ENCODE data around the gene TOR1AIP2. TPM values are rescaled to one million over a fixed set of nuclear protein-coding genes. Genes with fewer than 3 reads are reported as not detected.

TOR1AIP2 gene
- total and polyA plus RNA-seq, 10 of the 15 experiments (the other 5 are each of a cell fraction or from before 2014, with no cell fraction given) = 5.3 to 38.9 (median 15.4) TPM

DNA sequence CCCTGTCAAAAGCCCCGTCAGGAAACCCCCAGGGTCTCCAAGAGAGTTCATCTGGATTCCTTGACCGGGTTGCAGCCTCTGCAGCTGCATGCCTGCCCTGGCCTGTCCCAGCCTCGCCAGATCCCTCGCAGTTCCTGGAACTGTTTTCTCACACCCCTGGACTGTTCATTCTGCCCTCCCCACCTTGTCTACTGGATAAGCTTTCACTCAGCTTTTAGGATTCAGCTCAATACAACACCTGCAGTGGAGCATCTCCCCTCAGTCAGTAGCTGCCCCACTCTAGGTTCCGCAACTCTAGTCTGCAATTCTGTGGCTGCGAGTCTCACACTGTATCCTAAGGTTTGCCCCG, 67.3 kb downstream of the TOR1AIP2 start:
- TF ChIP-seq SMARCA5 (IDR thresholded peaks at IDR 0.05) = no peak
- no peak for TF ChIP-seq ZNF24 (IDR thresholded peaks at IDR 0.05)
- SMC1A ChIA-PET (ENCODE audit: uncharacterized antibody, unreplicated experiment) = interaction anchor here (0.9 to 10.8 kb wide), 21 partner anchors 8 to 689 kb away, joined by 3 to 295 read pairs (median 5); no protein-coding TSS in a partner anchor
- Histone ChIP-seq H2AFZ (ENCODE audit: control insufficient read depth, low read depth, low read length) (no peak overlapping the region), H3K4me1 (ENCODE audit: control insufficient read depth, insufficient read depth, low read length) (peaks cover 7% of the 10 kb centered on the region), H4K20me1 (ENCODE audit: control insufficient read depth, insufficient read depth) (no peaks in the 10 kb centered on the region), H3K4me3 (no peak overlapping the region), H3K9me3 (replicated peaks; ENCODE audit: control insufficient read depth, insufficient read depth, low read length) (no peaks in the 10 kb centered on the region), H3K9ac (ENCODE audit: control insufficient read depth, insufficient read depth, low read length) (no peak overlapping the region), H3K27ac (ENCODE audit: control insufficient read depth, insufficient read depth) (no peak overlapping the region), H3K79me2 (ENCODE audit: control insufficient read depth, insufficient read depth, low read length) (no peaks in the 10 kb centered on the region), H3K4me2 (ENCODE audit: control insufficient read depth, insufficient read depth) (no peak overlapping the region), H3K27me3 (replicated peaks in 1 of 2; ENCODE audit: control insufficient read depth in 2 of 2, insufficient read depth in 2 of 2, low read length in 1 of 2) (peaks cover 0 to 5% of the 10 kb centered on the region in 2 experiments; a peak in 2 of 4 replicates), H3K36me3 (ENCODE audit: control insufficient read depth in 2 of 2, insufficient read depth in 2 of 2, low read length in 1 of 2) (no peaks in the 10 kb centered on the region)
- WGBS (ENCODE audit: insufficient coverage, insufficient replicate concordance, low lambda C conversion rate, missing lambda C conversion rate) = 33% methylated on average over 7 of the region's 7 CpGs
- DNase-seq (ENCODE audit: low read depth, low spot score) (no peak), FAIRE-seq (no peak), ATAC-seq (no peak)
- in situ Hi-C loops (cut with MboI) (loop anchor here (25.0 kb wide), 1 partner anchor 723 kb away; the partner anchor contains the start of gene TOR3A), intact Hi-C loops (cut with micrococcal nuclease; ENCODE audit: unreplicated experiment) (loop anchor here (1.0 kb wide), 1 partner anchor 104 kb away; no protein-coding TSS in a partner anchor)
- RAD21 ChIA-PET (ENCODE audit: unreplicated experiment) = interaction anchor here (0.7 to 13.1 kb wide), 19 partner anchors 9 to 734 kb away, joined by 3 to 474 read pairs (median 4); no protein-coding TSS in a partner anchor
- POLR2A ChIA-PET = interaction anchor here (1.4 kb wide), 1 partner anchor 104 kb away, joined by 4 read pairs; no protein-coding TSS in a partner anchor
- CTCF ChIA-PET = interaction anchor here (0.6 to 19.2 kb wide), 51 partner anchors 11 to 1278 kb away, joined by 3 to 938 read pairs (median 4); no protein-coding TSS in a partner anchor
- no TSS peak for BruUV-seq (replicated peaks)

- SMC1A ChIA-PET (ENCODE audit: uncharacterized antibody, unreplicated experiment) = interaction anchor here (0.6 to 10.8 kb wide), 27 partner anchors 8 to 731 kb away, joined by 3 to 295 read pairs (median 4); no protein-coding TSS in a partner anchor
- H3K36me3 ChIP-seq (ENCODE audit: control insufficient read depth in 2 of 2, insufficient read depth in 2 of 2, low read length in 1 of 2) = no peaks in the 10 kb centered on the region
- WGBS (ENCODE audit: insufficient coverage, insufficient replicate concordance, low lambda C conversion rate, missing lambda C conversion rate) = 30% methylated on average over 14 of the region's 14 CpGs
- FAIRE-seq (peak; percentile 93), ATAC-seq (peak; percentile 75), DNase-seq (ENCODE audit: low read depth, low spot score) (peak; percentile 26)
- POLR2A ChIA-PET = interaction anchor here (1.4 kb wide), 1 partner anchor 104 kb away, joined by 4 read pairs; no protein-coding TSS in a partner anchor
- no peak overlapping the region for H3K4me3 ChIP-seq
- H4K20me1 ChIP-seq (ENCODE audit: control insufficient read depth, insufficient read depth) = no peaks in the 10 kb centered on the region
- no peak overlapping the region for H3K9ac ChIP-seq (ENCODE audit: control insufficient read depth, insufficient read depth, low read length)
- no TSS peak for BruUV-seq (replicated peaks)
- H3K4me1 ChIP-seq (ENCODE audit: control insufficient read depth, insufficient read depth, low read length) = peaks cover 3% of the 10 kb centered on the region; the same call in 1 of the 2 replicates
- H3K79me2 ChIP-seq (ENCODE audit: control insufficient read depth, insufficient read depth, low read length) = no peaks in the 10 kb centered on the region
- intact Hi-C loops (cut with micrococcal nuclease; ENCODE audit: unreplicated experiment) = loop anchor here (1.0 kb wide), 1 partner anchor 103 kb away; no protein-coding TSS in a partner anchor
- no peak overlapping the region for H3K27ac ChIP-seq (ENCODE audit: control insufficient read depth, insufficient read depth)
- no peak overlapping the region for H3K4me2 ChIP-seq (ENCODE audit: control insufficient read depth, insufficient read depth)
- in situ Hi-C loops (cut with MboI) = loop anchor here (5.0 to 25.0 kb wide), 2 partner anchors 92 to 722 kb away; partner anchors contain the start of gene TOR3A
- peaks cover 0 to 4% of the 10 kb centered on the region in 2 experiments; a peak in 2 of 4 replicates for H3K27me3 ChIP-seq (replicated peaks in 1 of 2; ENCODE audit: control insufficient read depth in 2 of 2, insufficient read depth in 2 of 2, low read length in 1 of 2)
- CTCF ChIA-PET = interaction anchor here (0.6 to 19.2 kb wide), 56 partner anchors 11 to 1499 kb away, joined by 3 to 938 read pairs (median 4); no protein-coding TSS in a partner anchor
- no peak overlapping the region for H2AFZ ChIP-seq (ENCODE audit: control insufficient read depth, low read depth, low read length)
- no peaks in the 10 kb centered on the region for H3K9me3 ChIP-seq (replicated peaks; ENCODE audit: control insufficient read depth, insufficient read depth, low read length)
- RAD21 ChIA-PET (ENCODE audit: unreplicated experiment) = interaction anchor here (0.7 to 13.1 kb wide), 20 partner anchors 9 to 733 kb away, joined by 3 to 474 read pairs (median 4); no protein-coding TSS in a partner anchor
- TF ChIP-seq NFYB (IDR thresholded peaks at IDR 0.05; ENCODE audit: insufficient read depth, low read depth, low read length) (no peak), MEF2B (IDR thresholded peaks at IDR 0.05; ENCODE audit: partially characterized antibody, poor library complexity, severe bottlenecking) (no peak), NBN (IDR thresholded peaks at IDR 0.05) (no peak), EGR1 (IDR thresholded peaks at IDR 0.05; ENCODE audit: borderline replicate concordance in 1 of 2, low read depth in 2 of 2, low read length in 2 of 2) (no peak), ASH2L (IDR thresholded peaks at IDR 0.05; ENCODE audit: borderline replicate concordance, low read depth) (no peak), FOXM1 (IDR thresholded peaks at IDR 0.05; ENCODE audit: low read depth, low read length) (no peak)
- TF ChIP-seq, protein P1, sequence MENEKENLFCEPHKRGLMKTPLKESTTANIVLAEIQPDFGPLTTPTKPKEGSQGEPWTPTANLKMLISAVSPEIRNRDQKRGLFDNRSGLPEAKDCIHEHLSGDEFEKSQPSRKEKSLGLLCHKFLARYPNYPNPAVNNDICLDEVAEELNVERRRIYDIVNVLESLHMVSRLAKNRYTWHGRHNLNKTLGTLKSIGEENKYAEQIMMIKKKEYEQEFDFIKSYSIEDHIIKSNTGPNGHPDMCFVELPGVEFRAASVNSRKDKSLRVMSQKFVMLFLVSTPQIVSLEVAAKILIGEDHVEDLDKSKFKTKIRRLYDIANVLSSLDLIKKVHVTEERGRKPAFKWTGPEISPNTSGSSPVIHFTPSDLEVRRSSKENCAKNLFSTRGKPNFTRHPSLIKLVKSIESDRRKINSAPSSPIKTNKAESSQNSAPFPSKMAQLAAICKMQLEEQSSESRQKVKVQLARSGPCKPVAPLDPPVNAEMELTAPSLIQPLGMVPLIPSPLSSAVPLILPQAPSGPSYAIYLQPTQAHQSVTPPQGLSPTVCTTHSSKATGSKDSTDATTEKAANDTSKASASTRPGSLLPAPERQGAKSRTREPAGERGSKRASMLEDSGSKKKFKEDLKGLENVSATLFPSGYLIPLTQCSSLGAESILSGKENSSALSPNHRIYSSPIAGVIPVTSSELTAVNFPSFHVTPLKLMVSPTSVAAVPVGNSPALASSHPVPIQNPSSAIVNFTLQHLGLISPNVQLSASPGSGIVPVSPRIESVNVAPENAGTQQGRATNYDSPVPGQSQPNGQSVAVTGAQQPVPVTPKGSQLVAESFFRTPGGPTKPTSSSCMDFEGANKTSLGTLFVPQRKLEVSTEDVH (IDR thresholded peaks at IDR 0.05; ENCODE audit: low read depth, partially characterized antibody) = no peak
Measured at GRCh38 chr1:179809506-179810366, 67.9 kb downstream of the TOR1AIP2 start.
